Measurements from ENCODE around the gene C5AR1. TPM values are rescaled to one million over a fixed set of nuclear protein-coding genes. Genes with fewer than 3 reads are reported as not detected.

The C5AR1 gene
- total and polyA plus RNA-seq, 9 of the 15 experiments (the other 6 are each of a cell fraction or from before 2014, with no cell fraction given), result 0.06 to 1.6 (median 0.28) TPM; not detected in 3

DNA sequence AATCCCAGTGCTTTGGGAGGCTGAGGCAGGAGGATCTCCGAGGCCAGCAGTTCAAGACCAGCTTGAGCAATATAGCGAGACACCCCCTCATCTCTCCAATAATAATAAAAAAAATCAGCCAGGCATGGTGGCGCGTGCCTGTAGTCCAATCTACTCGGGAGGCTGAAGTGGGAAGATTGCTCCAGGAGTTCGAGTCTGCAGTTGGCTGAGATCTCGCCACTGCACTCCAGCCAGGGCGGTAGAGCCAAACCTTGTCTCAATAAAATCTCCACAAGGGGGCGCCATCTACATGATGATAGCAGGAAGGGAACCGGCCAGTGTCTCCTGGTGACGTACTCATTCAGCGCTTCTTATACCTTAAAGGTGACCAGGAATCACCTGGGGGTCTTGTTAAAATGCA lies 13.6 kb upstream of the C5AR1 start (continued):
- TF ChIP-seq, protein P1, sequence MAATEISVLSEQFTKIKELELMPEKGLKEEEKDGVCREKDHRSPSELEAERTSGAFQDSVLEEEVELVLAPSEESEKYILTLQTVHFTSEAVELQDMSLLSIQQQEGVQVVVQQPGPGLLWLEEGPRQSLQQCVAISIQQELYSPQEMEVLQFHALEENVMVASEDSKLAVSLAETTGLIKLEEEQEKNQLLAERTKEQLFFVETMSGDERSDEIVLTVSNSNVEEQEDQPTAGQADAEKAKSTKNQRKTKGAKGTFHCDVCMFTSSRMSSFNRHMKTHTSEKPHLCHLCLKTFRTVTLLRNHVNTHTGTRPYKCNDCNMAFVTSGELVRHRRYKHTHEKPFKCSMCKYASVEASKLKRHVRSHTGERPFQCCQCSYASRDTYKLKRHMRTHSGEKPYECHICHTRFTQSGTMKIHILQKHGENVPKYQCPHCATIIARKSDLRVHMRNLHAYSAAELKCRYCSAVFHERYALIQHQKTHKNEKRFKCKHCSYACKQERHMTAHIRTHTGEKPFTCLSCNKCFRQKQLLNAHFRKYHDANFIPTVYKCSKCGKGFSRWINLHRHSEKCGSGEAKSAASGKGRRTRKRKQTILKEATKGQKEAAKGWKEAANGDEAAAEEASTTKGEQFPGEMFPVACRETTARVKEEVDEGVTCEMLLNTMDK (IDR thresholded peaks at IDR 0.05; ENCODE audit: borderline replicate concordance, insufficient read depth, low read depth, low read length, poor library complexity, severe bottlenecking), result peak; percentile 45
- no peak for TF ChIP-seq RHOXF2B (CRISPR knock-in tag; conservative IDR thresholded peaks at IDR 0.05)
- TF ChIP-seq, protein P2, sequence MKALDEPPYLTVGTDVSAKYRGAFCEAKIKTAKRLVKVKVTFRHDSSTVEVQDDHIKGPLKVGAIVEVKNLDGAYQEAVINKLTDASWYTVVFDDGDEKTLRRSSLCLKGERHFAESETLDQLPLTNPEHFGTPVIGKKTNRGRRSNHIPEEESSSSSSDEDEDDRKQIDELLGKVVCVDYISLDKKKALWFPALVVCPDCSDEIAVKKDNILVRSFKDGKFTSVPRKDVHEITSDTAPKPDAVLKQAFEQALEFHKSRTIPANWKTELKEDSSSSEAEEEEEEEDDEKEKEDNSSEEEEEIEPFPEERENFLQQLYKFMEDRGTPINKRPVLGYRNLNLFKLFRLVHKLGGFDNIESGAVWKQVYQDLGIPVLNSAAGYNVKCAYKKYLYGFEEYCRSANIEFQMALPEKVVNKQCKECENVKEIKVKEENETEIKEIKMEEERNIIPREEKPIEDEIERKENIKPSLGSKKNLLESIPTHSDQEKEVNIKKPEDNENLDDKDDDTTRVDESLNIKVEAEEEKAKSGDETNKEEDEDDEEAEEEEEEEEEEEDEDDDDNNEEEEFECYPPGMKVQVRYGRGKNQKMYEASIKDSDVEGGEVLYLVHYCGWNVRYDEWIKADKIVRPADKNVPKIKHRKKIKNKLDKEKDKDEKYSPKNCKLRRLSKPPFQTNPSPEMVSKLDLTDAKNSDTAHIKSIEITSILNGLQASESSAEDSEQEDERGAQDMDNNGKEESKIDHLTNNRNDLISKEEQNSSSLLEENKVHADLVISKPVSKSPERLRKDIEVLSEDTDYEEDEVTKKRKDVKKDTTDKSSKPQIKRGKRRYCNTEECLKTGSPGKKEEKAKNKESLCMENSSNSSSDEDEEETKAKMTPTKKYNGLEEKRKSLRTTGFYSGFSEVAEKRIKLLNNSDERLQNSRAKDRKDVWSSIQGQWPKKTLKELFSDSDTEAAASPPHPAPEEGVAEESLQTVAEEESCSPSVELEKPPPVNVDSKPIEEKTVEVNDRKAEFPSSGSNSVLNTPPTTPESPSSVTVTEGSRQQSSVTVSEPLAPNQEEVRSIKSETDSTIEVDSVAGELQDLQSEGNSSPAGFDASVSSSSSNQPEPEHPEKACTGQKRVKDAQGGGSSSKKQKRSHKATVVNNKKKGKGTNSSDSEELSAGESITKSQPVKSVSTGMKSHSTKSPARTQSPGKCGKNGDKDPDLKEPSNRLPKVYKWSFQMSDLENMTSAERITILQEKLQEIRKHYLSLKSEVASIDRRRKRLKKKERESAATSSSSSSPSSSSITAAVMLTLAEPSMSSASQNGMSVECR (CRISPR knock-in tag; IDR thresholded peaks at IDR 0.05), result no peak
- no peak for TF ChIP-seq HNRNPLL (IDR thresholded peaks at IDR 0.05; ENCODE audit: low read depth, low read length, poor library complexity, severe bottlenecking)
- TF ChIP-seq, protein P3, sequence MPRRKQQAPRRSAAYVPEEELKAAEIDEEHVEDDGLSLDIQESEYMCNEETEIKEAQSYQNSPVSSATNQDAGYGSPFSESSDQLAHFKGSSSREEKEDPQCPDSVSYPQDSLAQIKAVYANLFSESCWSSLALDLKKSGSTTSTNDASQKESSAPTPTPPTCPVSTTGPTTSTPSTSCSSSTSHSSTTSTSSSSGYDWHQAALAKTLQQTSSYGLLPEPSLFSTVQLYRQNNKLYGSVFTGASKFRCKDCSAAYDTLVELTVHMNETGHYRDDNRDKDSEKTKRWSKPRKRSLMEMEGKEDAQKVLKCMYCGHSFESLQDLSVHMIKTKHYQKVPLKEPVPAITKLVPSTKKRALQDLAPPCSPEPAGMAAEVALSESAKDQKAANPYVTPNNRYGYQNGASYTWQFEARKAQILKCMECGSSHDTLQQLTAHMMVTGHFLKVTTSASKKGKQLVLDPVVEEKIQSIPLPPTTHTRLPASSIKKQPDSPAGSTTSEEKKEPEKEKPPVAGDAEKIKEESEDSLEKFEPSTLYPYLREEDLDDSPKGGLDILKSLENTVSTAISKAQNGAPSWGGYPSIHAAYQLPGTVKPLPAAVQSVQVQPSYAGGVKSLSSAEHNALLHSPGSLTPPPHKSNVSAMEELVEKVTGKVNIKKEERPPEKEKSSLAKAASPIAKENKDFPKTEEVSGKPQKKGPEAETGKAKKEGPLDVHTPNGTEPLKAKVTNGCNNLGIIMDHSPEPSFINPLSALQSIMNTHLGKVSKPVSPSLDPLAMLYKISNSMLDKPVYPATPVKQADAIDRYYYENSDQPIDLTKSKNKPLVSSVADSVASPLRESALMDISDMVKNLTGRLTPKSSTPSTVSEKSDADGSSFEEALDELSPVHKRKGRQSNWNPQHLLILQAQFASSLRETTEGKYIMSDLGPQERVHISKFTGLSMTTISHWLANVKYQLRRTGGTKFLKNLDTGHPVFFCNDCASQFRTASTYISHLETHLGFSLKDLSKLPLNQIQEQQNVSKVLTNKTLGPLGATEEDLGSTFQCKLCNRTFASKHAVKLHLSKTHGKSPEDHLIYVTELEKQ (CRISPR knock-in tag; IDR thresholded peaks at IDR 0.05), result no peak
- TF ChIP-seq EP400 (IDR thresholded peaks at IDR 0.05), result peak; percentile 22; the same call in 1 of the 2 replicates
- no peak for TF ChIP-seq SMAD3 (CRISPR knock-in tag; conservative IDR thresholded peaks at IDR 0.05)
- TF ChIP-seq MEF2D (tag; conservative IDR thresholded peaks at IDR 0.05; ENCODE audit: low read depth), result no peak
- TF ChIP-seq ZNF124 (CRISPR knock-in tag; IDR thresholded peaks at IDR 0.05), result no peak
- no peak for TF ChIP-seq HDAC1 (IDR thresholded peaks at IDR 0.05)
- TF ChIP-seq, protein P4, sequence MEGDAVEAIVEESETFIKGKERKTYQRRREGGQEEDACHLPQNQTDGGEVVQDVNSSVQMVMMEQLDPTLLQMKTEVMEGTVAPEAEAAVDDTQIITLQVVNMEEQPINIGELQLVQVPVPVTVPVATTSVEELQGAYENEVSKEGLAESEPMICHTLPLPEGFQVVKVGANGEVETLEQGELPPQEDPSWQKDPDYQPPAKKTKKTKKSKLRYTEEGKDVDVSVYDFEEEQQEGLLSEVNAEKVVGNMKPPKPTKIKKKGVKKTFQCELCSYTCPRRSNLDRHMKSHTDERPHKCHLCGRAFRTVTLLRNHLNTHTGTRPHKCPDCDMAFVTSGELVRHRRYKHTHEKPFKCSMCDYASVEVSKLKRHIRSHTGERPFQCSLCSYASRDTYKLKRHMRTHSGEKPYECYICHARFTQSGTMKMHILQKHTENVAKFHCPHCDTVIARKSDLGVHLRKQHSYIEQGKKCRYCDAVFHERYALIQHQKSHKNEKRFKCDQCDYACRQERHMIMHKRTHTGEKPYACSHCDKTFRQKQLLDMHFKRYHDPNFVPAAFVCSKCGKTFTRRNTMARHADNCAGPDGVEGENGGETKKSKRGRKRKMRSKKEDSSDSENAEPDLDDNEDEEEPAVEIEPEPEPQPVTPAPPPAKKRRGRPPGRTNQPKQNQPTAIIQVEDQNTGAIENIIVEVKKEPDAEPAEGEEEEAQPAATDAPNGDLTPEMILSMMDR (IDR thresholded peaks at IDR 0.05 in 2 of 3, conservative IDR thresholded peaks at IDR 0.05 in 1 of 3; ENCODE audit: insufficient read depth in 2 of 3, low read depth in 1 of 3, low read length in 3 of 3), result peak; percentile 82 to 96 (median 95)
- no peak for TF ChIP-seq C11orf30 (IDR thresholded peaks at IDR 0.05; ENCODE audit: low read depth)
- no peak for TF ChIP-seq CCAR2 (IDR thresholded peaks at IDR 0.05; ENCODE audit: low read depth, low read length)
- TF ChIP-seq, protein P5, sequence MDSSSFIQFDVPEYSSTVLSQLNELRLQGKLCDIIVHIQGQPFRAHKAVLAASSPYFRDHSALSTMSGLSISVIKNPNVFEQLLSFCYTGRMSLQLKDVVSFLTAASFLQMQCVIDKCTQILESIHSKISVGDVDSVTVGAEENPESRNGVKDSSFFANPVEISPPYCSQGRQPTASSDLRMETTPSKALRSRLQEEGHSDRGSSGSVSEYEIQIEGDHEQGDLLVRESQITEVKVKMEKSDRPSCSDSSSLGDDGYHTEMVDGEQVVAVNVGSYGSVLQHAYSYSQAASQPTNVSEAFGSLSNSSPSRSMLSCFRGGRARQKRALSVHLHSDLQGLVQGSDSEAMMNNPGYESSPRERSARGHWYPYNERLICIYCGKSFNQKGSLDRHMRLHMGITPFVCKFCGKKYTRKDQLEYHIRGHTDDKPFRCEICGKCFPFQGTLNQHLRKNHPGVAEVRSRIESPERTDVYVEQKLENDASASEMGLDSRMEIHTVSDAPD (CRISPR knock-in tag; IDR thresholded peaks at IDR 0.05), result no peak
- peak; percentile 61; the same call in 1 of the 2 replicates for TF ChIP-seq CC2D1A (IDR thresholded peaks at IDR 0.05)

Data from K562 (cell line).